H1 (cell line): ENCODE results near the gene RHOBTB3. TPM values are rescaled to one million over a fixed set of nuclear protein-coding genes. Genes with fewer than 3 reads are reported as not detected.

Experiments used
- CTCF ChIA-PET: fragments of 300-600 bp; sonication (Branson Sonifier 250); formaldehyde crosslinking; loops from one replicate; lab custom pipeline; 2021; ENCODE audit not compliant: partially characterized antibody; lab: Charles Lee
- POLR2A ChIA-PET: fragments of 300-600 bp; sonication (Branson Sonifier 250); formaldehyde crosslinking; loops from one replicate; lab custom pipeline; 2021; ENCODE audit warnings: inconsistent platforms; ENCODE audit not compliant: partially characterized antibody; lab: Charles Lee
- DNase-seq, 2 experiments: peaks; one replicate each; pipeline versions ENCODE4 v3.0.0 to v3.0.0-alpha.2; 2010 to 2022; ENCODE audit warnings: low spot score in 2 of 2, low read depth in 1 of 2, mixed read lengths in 1 of 2
- FAIRE-seq: peaks from 2 replicates; lab custom pipeline; 2011; peaks lifted over from hg19 to GRCh38; lab: Jason Lieb, UNC
- H2AFZ ChIP-seq: 2 replicates; pipeline ENCODE4 v1.8.1; 2012; ENCODE audit warnings: low read length, inconsistent platforms
- H2AK5ac ChIP-seq: 2 replicates; pipeline ENCODE4 v1.6.1; 2013; ENCODE audit warnings: low read depth, low read length
- H2BK120ac ChIP-seq: replicated peaks from 2 replicates; pipeline ENCODE3; 2013; ENCODE audit warnings: low read depth, low read length, inconsistent platforms
- H2BK12ac ChIP-seq: 2 replicates; pipeline ENCODE4 v1.6.1; 2013; ENCODE audit warnings: low read depth, low read length
- H2BK15ac ChIP-seq: 2 replicates; pipeline ENCODE4 v1.6.1; 2013; ENCODE audit warnings: low read length
- H2BK20ac ChIP-seq: 2 replicates; pipeline ENCODE4 v1.6.1; 2013; ENCODE audit warnings: low read length
- H2BK5ac ChIP-seq: 2 replicates; pipeline ENCODE4 v1.6.1; 2013; ENCODE audit warnings: low read depth, low read length
- H3K14ac ChIP-seq: 2 replicates; pipeline ENCODE4 v1.6.1; 2013; ENCODE audit warnings: inconsistent platforms; ENCODE audit not compliant: insufficient read length
- H3K18ac ChIP-seq: 2 replicates; pipeline ENCODE4 v1.6.1; 2013; ENCODE audit warnings: low read length; ENCODE audit errors: extremely low read depth
- H3K23ac ChIP-seq: 2 replicates; pipeline ENCODE4 v1.6.1; 2013; ENCODE audit warnings: inconsistent platforms; ENCODE audit not compliant: insufficient read length
- H3K23me2 ChIP-seq: 2 replicates; pipeline ENCODE4 v1.6.1; 2013; ENCODE audit warnings: low read depth, low read length
- H3K27ac ChIP-seq: 2 replicates; pipeline ENCODE4 v1.6.1; 2011; ENCODE audit warnings: low read depth, low read length, inconsistent platforms
- H3K27me3 ChIP-seq, 4 experiments: replicated peaks in 1 of 4; 1 replicate in 1 of 4; 2 replicates in 3 of 4; pipeline versions ENCODE4 v1.6.1 to v1.8.1; 2011 to 2013; ENCODE audit warnings: low read length in 3 of 4, mild to moderate bottlenecking in 3 of 4, inconsistent platforms in 2 of 4, mixed read lengths in 2 of 4, moderate library complexity in 1 of 4; ENCODE audit not compliant: control insufficient read depth in 3 of 4, insufficient read depth in 3 of 4; ENCODE audit errors: extremely low read depth in 1 of 4
- H3K36me3 ChIP-seq, 4 experiments: 2 replicates each; pipeline versions ENCODE4 v1.6.1 to v1.8.1; 2011 to 2013; ENCODE audit warnings: mild to moderate bottlenecking in 4 of 4, low read length in 3 of 4, moderate library complexity in 2 of 4, control low read depth in 1 of 4, inconsistent platforms in 1 of 4; ENCODE audit not compliant: insufficient read depth in 4 of 4, control insufficient read depth in 2 of 4
- H3K4ac ChIP-seq: replicated peaks from 2 replicates; pipeline ENCODE3; 2013; ENCODE audit warnings: low read length, low read depth, mixed read lengths, inconsistent platforms; ENCODE audit not compliant: insufficient read length
- H3K4me1 ChIP-seq, 4 experiments: replicated peaks in 1 of 4; 1 replicate in 1 of 4; 2 replicates in 3 of 4; pipeline versions ENCODE4 v1.6.1 to v1.8.1; 2011 to 2013; ENCODE audit warnings: low read length in 3 of 4, inconsistent platforms in 2 of 4, mixed read lengths in 1 of 4; ENCODE audit not compliant: insufficient read depth in 4 of 4, control insufficient read depth in 3 of 4
- H3K4me2 ChIP-seq, 2 experiments: 2 replicates each; pipeline versions ENCODE4 v1.6.1 to v1.8.1; 2011 to 2013; ENCODE audit warnings: low read depth in 2 of 2, low read length in 2 of 2, control low read depth in 1 of 2, inconsistent platforms in 1 of 2, mild to moderate bottlenecking in 1 of 2; ENCODE audit not compliant: insufficient read depth in 1 of 2
- H3K4me3 ChIP-seq, 4 experiments: fragments of 200-600, 300-600 bp in 1 of 4; sonication (generic), shearing (Covaris generic), sonication (Bioruptor Twin) in 1 of 4; 2 replicates each; pipeline versions ENCODE4 v1.5.1 to v1.8.1; 2011 to 2016; ENCODE audit warnings: low read length in 4 of 4, low read depth in 3 of 4, control low read depth in 2 of 4, inconsistent platforms in 2 of 4, mild to moderate bottlenecking in 2 of 4, mixed read lengths in 1 of 4, moderate library complexity in 1 of 4; ENCODE audit not compliant: insufficient read depth in 2 of 4; ENCODE audit errors: extremely low read depth in 1 of 4
- H3K56ac ChIP-seq: replicated peaks from 2 replicates; pipeline ENCODE3; 2013; ENCODE audit warnings: low read depth, mild to moderate bottlenecking, mixed read lengths, low read length, inconsistent platforms; ENCODE audit not compliant: insufficient read length
- H3K79me1 ChIP-seq: 2 replicates; pipeline ENCODE4 v1.6.1; 2013; ENCODE audit warnings: low read depth, low read length, control low read depth
- H3K79me2 ChIP-seq, 2 experiments: 2 replicates each; pipeline versions ENCODE4 v1.6.1 to v1.8.1; 2012 to 2013; ENCODE audit warnings: low read length in 2 of 2, mild to moderate bottlenecking in 2 of 2, inconsistent platforms in 1 of 2; ENCODE audit not compliant: insufficient read depth in 2 of 2, control insufficient read depth in 1 of 2
- H3K9ac ChIP-seq, 4 experiments: replicated peaks in 1 of 4; 1 replicate in 1 of 4; 2 replicates in 3 of 4; pipeline versions ENCODE4 v1.6.1 to v1.8.1; 2011 to 2013; ENCODE audit warnings: low read depth in 3 of 4, low read length in 3 of 4, control low read depth in 2 of 4, mild to moderate bottlenecking in 2 of 4, moderate library complexity in 2 of 4, inconsistent platforms in 1 of 4; ENCODE audit errors: extremely low read depth in 1 of 4
- H3K9me3 ChIP-seq, 2 experiments: 2 replicates each; pipeline versions ENCODE4 v1.6.1 to v1.8.1; 2012 to 2013; ENCODE audit warnings: mild to moderate bottlenecking in 2 of 2, moderate library complexity in 2 of 2, control low read depth in 1 of 2, inconsistent platforms in 1 of 2, low read depth in 1 of 2, low read length in 1 of 2, mixed read lengths in 1 of 2; ENCODE audit not compliant: insufficient read depth in 2 of 2
- H4K20me1 ChIP-seq, 2 experiments: replicated peaks in 1 of 2; 2 replicates each; pipeline versions ENCODE3 to v1.8.1; 2011 to 2013; ENCODE audit warnings: inconsistent platforms in 2 of 2, low read length in 2 of 2, mild to moderate bottlenecking in 1 of 2; ENCODE audit not compliant: insufficient read depth in 2 of 2, control insufficient read depth in 1 of 2
- H4K5ac ChIP-seq: 2 replicates; pipeline ENCODE4 v1.6.1; 2013; ENCODE audit warnings: low read length, low read depth, mixed read lengths, inconsistent platforms; ENCODE audit not compliant: insufficient read length
- H4K8ac ChIP-seq: 2 replicates; pipeline ENCODE4 v1.8.0; 2013; ENCODE audit warnings: mild to moderate bottlenecking, moderate library complexity, low read length, inconsistent platforms; ENCODE audit not compliant: insufficient read depth; ENCODE audit errors: extremely low read depth
- H4K91ac ChIP-seq: replicated peaks from 2 replicates; pipeline ENCODE3; 2013; ENCODE audit warnings: low read length, mixed read lengths, inconsistent platforms; ENCODE audit not compliant: insufficient read length
- BCL11A ChIP-seq, 2 experiments: IDR thresholded peaks; one replicate each; pipeline ENCODE4 v1.6.1; 2011; ENCODE audit warnings: low read depth in 2 of 2, low read length in 2 of 2, mild to moderate bottlenecking in 2 of 2
- BRCA1 ChIP-seq: IDR thresholded peaks from 2 replicates; pipeline ENCODE4 v1.6.1; 2012; ENCODE audit warnings: low read depth, low read length, improper control_type of control experiment
- CHD1 ChIP-seq: IDR thresholded peaks from 2 replicates; pipeline ENCODE4 v1.6.1; 2012; ENCODE audit warnings: low read depth, low read length, improper control_type of control experiment
- EP300 ChIP-seq, 2 experiments: IDR thresholded peaks; 1 replicate in 1 of 2; 2 replicates in 1 of 2; pipeline ENCODE4 v1.6.1; 2011 to 2012; ENCODE audit warnings: low read depth in 2 of 2, low read length in 2 of 2, mild to moderate bottlenecking in 2 of 2, borderline replicate concordance in 1 of 2, inconsistent platforms in 1 of 2, moderate library complexity in 1 of 2
- EZH2 ChIP-seq: fragments of 200-600 bp; sonication (generic); IDR thresholded peaks from 2 replicates; pipeline ENCODE4 v1.7.1; 2012; ENCODE audit warnings: low read depth, mild to moderate bottlenecking, moderate library complexity, low read length, inconsistent platforms; ENCODE audit not compliant: severe bottlenecking
- HDAC2 ChIP-seq, 2 experiments: fragments of 300-600 bp in 1 of 2; sonication (generic) in 1 of 2; IDR thresholded peaks; 2 replicates each; pipeline ENCODE4 v1.6.1; 2011 to 2012; ENCODE audit warnings: low read depth in 2 of 2, low read length in 2 of 2, mild to moderate bottlenecking in 2 of 2, moderate library complexity in 2 of 2, borderline replicate concordance in 1 of 2, inconsistent platforms in 1 of 2
- POU5F1 ChIP-seq: IDR thresholded peaks from 2 replicates; pipeline ENCODE4 v1.6.1; 2011; ENCODE audit warnings: low read depth, mild to moderate bottlenecking, low read length, moderate library complexity
- RBBP5 ChIP-seq: IDR thresholded peaks from 2 replicates; pipeline ENCODE4 v1.7.1; 2012; ENCODE audit warnings: low read depth, mild to moderate bottlenecking, inconsistent platforms, low read length, moderate library complexity, borderline replicate concordance
- SIRT6 ChIP-seq: IDR thresholded peaks from one replicate; pipeline ENCODE4 v1.7.1; 2012; ENCODE audit warnings: low read length, inconsistent platforms
- SP4 ChIP-seq: IDR thresholded peaks from 2 replicates; pipeline ENCODE4 v1.6.1; 2012; ENCODE audit warnings: low read length, inconsistent platforms
- TAF7 ChIP-seq: optimal IDR thresholded peaks from 2 replicates; pipeline ENCODE3; 2011; ENCODE audit warnings: low read depth, mild to moderate bottlenecking, inconsistent platforms, low read length, moderate library complexity, borderline replicate concordance
- TBP ChIP-seq: IDR thresholded peaks from 2 replicates; pipeline ENCODE4 v1.6.1; 2011; ENCODE audit warnings: low read depth, low read length, improper control_type of control experiment
- WGBS, 2 experiments: shearing (Covaris generic) in 1 of 2; methylation state at CpG; one replicate each; pipeline versions ENCODE4 v1.1.6 to v1.1.7; 2013 to 2015; ENCODE audit warnings: low lambda C conversion rate in 2 of 2, mixed read lengths in 2 of 2, inconsistent platforms in 1 of 2, low coverage in 1 of 2, missing lambda C conversion rate in 1 of 2; ENCODE audit not compliant: insufficient replicate concordance in 2 of 2, insufficient coverage in 1 of 2, insufficient read length in 1 of 2; ENCODE audit errors: extremely low coverage in 1 of 2, missing lambda C conversion rate in 1 of 2; 5-methylcytosine and 5-hydroxymethylcytosine counted together
- polyA plus RNA-seq, 7 experiments: library from polyadenylated mRNA; depleted of rRNA in 3 of 7; stranded (reverse) in 5 of 7; unstranded in 2 of 7; fragments of >200 nt in 5 of 7; fragments of 200-250 nt in 2 of 7; gene quantifications; 1 replicate in 5 of 7; 2 replicates in 1 of 7; 4 replicates in 1 of 7; pipeline versions ENCODE4 v1.2.1 to v1.2.3, GENCODE V29; 2011 to 2013; ENCODE audit warnings: missing spikeins in 2 of 7, mixed read lengths in 2 of 7
- total RNA-seq: library from RNA; stranded (reverse); fragmentation: NEBNext Ultra II Directional; extraction: Animal tissue kit (Norgen Biotek cat#: 25700); gene quantifications from 2 replicates; pipeline ENCODE4 v1.2.1, GENCODE V29; 2021
- TF ChIP-seq, protein P1 (sequence below): IDR thresholded peaks from 2 replicates; pipeline ENCODE4 v1.6.1; 2011; ENCODE audit warnings: low read length, improper control_type of control experiment

RHOBTB3 gene
- total and polyA plus RNA-seq, 2 of the 8 experiments (the other 6 are each of a cell fraction or from before 2014, with no cell fraction given): 8.2 to 17.5 TPM

DNA sequence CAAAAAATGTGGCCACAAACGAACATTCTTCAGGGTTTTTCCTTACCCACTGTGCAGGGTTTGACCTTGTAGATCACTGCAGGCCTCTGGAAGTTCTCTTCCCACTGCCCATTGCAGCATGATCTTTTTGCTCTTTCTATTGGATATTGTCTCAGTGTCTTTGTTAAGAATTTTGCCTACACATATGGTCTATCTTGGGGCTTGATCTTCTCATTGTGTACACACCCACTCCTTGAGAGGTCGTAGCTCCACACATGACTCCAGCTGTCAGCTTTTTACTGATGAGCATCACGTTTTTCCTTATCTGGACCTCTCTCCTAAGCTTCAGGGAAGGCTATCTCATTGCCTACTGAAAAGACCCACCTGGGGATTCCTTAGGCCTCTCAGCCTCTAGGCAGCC lies 94.4 kb downstream of the RHOBTB3 start:
- Histone ChIP-seq H3K4me1 (peaks cover 5 to 13% (median 12%) of the 10 kb centered on the region in 4 experiments; a peak in 6 of 7 replicates), H2BK5ac (no peak overlapping the region), H3K14ac (no peak overlapping the region), H3K4me2 (no peak overlapping the region), H2BK12ac (no peak overlapping the region), H4K5ac (no peak overlapping the region), H2AK5ac (no peak overlapping the region), H3K23ac (no peak overlapping the region), H3K4ac (no peak overlapping the region), H3K36me3 (no peaks in the 10 kb centered on the region), H3K9me3 (no peaks in the 10 kb centered on the region), H4K20me1 (no peaks in the 10 kb centered on the region), H3K56ac (no peak overlapping the region), H2AFZ (no peak overlapping the region), H4K8ac (no peak overlapping the region), H3K23me2 (peaks cover 5% of the 10 kb centered on the region), H2BK15ac (no peak overlapping the region), H3K27me3 (no peaks in the 10 kb centered on the region; a peak in 1 of 7 replicates), H3K9ac (no peak overlapping the region), H4K91ac (no peak overlapping the region), H3K27ac (no peak overlapping the region), H2BK20ac (no peak overlapping the region), H3K79me2 (no peaks in the 10 kb centered on the region), H3K79me1 (no peaks in the 10 kb centered on the region), H2BK120ac (no peak overlapping the region), H3K18ac (no peak overlapping the region), H3K4me3 (no peak overlapping the region)
- ChIA-PET POLR2A (no interaction called here), CTCF (interaction anchor here (0.9 to 1.6 kb wide), 5 partner anchors 10 to 44 kb away, joined by 3 to 8 read pairs (median 4); no protein-coding TSS in a partner anchor)
- FAIRE-seq (no peak), DNase-seq (no peak)
- WGBS, 2 experiments: 61% methylated on average over 3 of the region's 3 CpGs; no CpG with 5 or more reads in 1 of the 2 experiments
- TF ChIP-seq CHD1: no peak
- TF ChIP-seq, protein P1, sequence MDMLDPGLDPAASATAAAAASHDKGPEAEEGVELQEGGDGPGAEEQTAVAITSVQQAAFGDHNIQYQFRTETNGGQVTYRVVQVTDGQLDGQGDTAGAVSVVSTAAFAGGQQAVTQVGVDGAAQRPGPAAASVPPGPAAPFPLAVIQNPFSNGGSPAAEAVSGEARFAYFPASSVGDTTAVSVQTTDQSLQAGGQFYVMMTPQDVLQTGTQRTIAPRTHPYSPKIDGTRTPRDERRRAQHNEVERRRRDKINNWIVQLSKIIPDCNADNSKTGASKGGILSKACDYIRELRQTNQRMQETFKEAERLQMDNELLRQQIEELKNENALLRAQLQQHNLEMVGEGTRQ: no peak
- TF ChIP-seq EZH2: no peak
- TF ChIP-seq SIRT6: no peak
- no peak for TF ChIP-seq RBBP5
- TF ChIP-seq EP300 (IDR thresholded peaks at IDR 0.05; ENCODE audit: borderline replicate concordance in 1 of 2, low read depth in 2 of 2, low read length in 2 of 2): no peak
- TF ChIP-seq TAF7: no peak
- TF ChIP-seq POU5F1: no peak
- TF ChIP-seq BRCA1: no peak
- TF ChIP-seq HDAC2 (IDR thresholded peaks at IDR 0.05; ENCODE audit: borderline replicate concordance in 1 of 2, low read depth in 2 of 2, low read length in 2 of 2): no peak
- no peak for TF ChIP-seq BCL11A (IDR thresholded peaks at IDR 0.05; ENCODE audit: low read depth in 2 of 2, low read length in 2 of 2)
- no peak for TF ChIP-seq TBP
- no peak for TF ChIP-seq SP4
